Parathyroid adenoma (tissue), 2 donors: ENCODE results near the gene LRG1.
A peak's percentile ranks its signal among the peaks of the same experiment; 100 is the strongest.

Experiments
- H2AFZ ChIP-seq: fragments of 300-600 bp; sonication (generic); one replicate; pipeline ENCODE4 v1.7.0; 2017; ENCODE audit warnings: antibody characterized with exemption, mild to moderate bottlenecking
- H3K27ac ChIP-seq: fragments of 300-600 bp; sonication (generic); one replicate; pipeline ENCODE4 v1.7.0; 2017
- H3K27me3 ChIP-seq: fragments of 300-600 bp; sonication (generic); one replicate; pipeline ENCODE4 v1.7.0; 2017; ENCODE audit warnings: low read length; ENCODE audit not compliant: control insufficient read depth, insufficient read depth
- H3K36me3 ChIP-seq: fragments of 300-600 bp; sonication (generic); one replicate; pipeline ENCODE4 v1.7.0; 2017; ENCODE audit warnings: low read length; ENCODE audit not compliant: control insufficient read depth, insufficient read depth
- H3K4me1 ChIP-seq: fragments of 300-600 bp; sonication (generic); one replicate; pipeline ENCODE4 v1.7.0; 2017; ENCODE audit warnings: control low read depth
- H3K4me2 ChIP-seq: fragments of 300-600 bp; sonication (generic); one replicate; pipeline ENCODE4 v1.7.0; 2017; ENCODE audit warnings: low read length
- H3K4me3 ChIP-seq: fragments of 300-600 bp; sonication (generic); one replicate; pipeline ENCODE4 v1.7.0; 2017; ENCODE audit warnings: low read depth, low read length
- H3K79me2 ChIP-seq: fragments of 300-600 bp; sonication (generic); one replicate; pipeline ENCODE4 v1.7.0; 2017; ENCODE audit warnings: control low read depth
- H3K9ac ChIP-seq: fragments of 300-600 bp; sonication (generic); one replicate; pipeline ENCODE4 v1.7.0; 2017; ENCODE audit warnings: mild to moderate bottlenecking
- H3K9me3 ChIP-seq: fragments of 300-600 bp; sonication (generic); one replicate; pipeline ENCODE4 v1.7.0; 2017; ENCODE audit warnings: low read length; ENCODE audit not compliant: control insufficient read depth
- TF ChIP-seq, protein P1 (sequence below): fragments of 300-600 bp; sonication (generic); IDR thresholded peaks from one replicate; pipeline ENCODE4 v1.7.0; 2017; ENCODE audit warnings: antibody characterized with exemption, mild to moderate bottlenecking
- donor health status: primary hyperparathyroidism.

The LRG1 gene

DNA sequence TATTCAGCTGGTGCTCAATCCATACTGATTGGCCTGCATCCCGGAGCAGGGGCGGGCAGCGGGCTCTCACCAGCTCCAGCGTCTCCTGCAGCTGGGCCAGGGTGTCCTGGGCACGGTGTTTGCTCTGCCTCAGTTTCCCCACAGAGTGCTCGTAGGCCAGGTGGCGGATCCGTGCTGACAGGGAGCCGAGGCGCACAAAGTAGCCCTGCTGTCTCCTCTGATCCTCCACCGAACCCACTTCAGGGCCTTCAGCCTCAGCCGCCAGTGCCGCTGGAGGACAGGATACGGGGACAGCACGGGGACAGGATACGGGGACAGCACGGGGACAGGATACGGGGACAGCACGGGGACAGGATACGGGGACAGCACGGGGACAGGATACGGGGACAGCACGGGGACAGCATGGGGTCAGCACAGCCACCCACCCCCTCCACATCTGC lies 14.3 kb downstream of the LRG1 start:
- no peaks in the 10 kb centered on the region for H3K36me3 ChIP-seq
- H3K79me2 ChIP-seq, result no peaks in the 10 kb centered on the region
- no peaks in the 10 kb centered on the region for H3K9me3 ChIP-seq
- H3K4me1 ChIP-seq, result no peaks in the 10 kb centered on the region
- no peak overlapping the region for H2AFZ ChIP-seq
- no peak overlapping the region for H3K27ac ChIP-seq
- no peak overlapping the region for H3K4me2 ChIP-seq
- TF ChIP-seq, protein P1, sequence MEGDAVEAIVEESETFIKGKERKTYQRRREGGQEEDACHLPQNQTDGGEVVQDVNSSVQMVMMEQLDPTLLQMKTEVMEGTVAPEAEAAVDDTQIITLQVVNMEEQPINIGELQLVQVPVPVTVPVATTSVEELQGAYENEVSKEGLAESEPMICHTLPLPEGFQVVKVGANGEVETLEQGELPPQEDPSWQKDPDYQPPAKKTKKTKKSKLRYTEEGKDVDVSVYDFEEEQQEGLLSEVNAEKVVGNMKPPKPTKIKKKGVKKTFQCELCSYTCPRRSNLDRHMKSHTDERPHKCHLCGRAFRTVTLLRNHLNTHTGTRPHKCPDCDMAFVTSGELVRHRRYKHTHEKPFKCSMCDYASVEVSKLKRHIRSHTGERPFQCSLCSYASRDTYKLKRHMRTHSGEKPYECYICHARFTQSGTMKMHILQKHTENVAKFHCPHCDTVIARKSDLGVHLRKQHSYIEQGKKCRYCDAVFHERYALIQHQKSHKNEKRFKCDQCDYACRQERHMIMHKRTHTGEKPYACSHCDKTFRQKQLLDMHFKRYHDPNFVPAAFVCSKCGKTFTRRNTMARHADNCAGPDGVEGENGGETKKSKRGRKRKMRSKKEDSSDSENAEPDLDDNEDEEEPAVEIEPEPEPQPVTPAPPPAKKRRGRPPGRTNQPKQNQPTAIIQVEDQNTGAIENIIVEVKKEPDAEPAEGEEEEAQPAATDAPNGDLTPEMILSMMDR, result no peak
- H3K27me3 ChIP-seq, result no peaks in the 10 kb centered on the region
- no peak overlapping the region for H3K4me3 ChIP-seq
- H3K9ac ChIP-seq, result no peak overlapping the region

DNA sequence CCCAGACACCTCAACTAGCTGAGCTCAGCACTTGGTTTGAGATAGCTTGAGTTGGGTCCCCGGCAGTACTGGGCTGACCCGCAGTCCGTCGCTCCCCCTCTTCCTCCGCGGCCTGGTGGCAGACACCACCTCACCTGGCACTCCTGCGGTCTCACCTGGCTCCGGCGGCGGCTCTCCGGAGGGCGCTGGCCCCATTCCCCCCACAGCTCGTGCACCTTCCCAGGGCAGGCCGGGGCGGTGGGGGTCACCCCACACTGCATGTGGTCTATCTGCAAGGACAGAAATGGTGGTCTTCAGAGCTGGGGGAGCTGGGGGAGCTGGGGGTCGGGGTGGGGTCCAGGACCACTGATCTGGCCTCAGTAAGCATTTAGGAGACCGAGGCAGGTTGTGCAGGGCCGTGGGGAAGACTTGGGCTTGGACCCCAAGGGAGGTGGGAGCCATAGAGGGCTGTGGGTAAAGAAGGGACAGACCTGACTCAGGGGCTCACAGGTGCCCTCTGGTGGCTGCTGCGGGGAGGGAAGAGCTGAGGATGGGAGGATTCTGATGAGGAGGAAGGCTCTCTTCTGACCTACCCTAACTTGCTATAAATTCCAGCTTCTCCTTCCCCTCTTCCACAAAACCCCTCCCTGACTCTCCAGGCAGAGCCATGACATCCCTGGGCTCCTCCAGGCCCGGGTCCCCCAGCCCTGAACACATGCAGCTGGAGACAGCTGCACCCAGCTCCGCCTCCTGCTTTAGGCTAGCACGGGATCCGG lies 14.9 kb downstream of the LRG1 start:
- no peaks in the 10 kb centered on the region for H3K36me3 ChIP-seq
- H3K79me2 ChIP-seq, result no peaks in the 10 kb centered on the region
- H3K27ac ChIP-seq, result no peak overlapping the region
- no peak overlapping the region for H3K9ac ChIP-seq
- TF ChIP-seq, protein P1, result peak; percentile 50
- H3K4me2 ChIP-seq, result no peak overlapping the region
- no peaks in the 10 kb centered on the region for H3K4me1 ChIP-seq
- no peaks in the 10 kb centered on the region for H3K9me3 ChIP-seq
- no peaks in the 10 kb centered on the region for H3K27me3 ChIP-seq
- no peak overlapping the region for H3K4me3 ChIP-seq
- no peak overlapping the region for H2AFZ ChIP-seq

DNA sequence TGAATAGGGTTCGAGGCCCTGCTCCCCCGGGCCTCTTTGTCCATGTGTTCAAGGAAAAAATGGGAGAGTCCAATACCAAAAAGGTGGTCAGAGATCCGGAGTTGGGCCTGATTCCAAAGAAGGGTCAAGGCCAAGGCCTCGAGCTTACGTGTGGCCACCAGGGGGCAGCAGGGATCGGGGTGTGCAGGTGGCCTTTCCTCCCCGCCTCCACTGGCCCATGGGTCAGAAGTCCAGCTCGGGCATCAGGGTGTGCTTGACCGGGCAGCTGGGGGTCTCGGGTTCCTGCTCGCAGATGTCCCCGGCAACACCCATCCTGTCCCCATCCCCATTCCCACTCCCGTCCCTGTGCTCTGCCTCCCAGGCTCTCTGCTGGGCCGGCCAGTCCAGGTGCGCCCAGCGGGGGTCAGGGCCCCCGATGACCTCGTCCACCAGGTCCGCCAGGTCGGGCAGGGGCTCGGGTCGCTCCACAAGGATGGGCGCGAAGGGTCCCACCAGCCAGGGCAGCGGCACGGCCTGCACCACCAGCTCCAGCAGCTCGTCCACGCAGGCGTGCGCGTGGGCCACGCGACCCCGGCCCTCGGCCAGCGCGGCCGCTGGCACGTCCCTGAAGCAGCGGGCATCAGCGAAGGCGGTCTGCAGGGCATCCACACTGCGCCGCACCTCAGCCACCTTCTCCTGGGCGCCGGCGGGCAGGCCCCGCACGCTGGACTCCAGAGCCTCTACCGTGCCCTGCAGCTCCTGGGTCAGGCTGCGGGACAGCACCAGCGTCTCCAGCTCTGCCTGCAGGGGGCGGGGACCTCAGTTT lies 16.3 kb downstream of the LRG1 start:
- H3K9me3 ChIP-seq, result no peaks in the 10 kb centered on the region
- H3K9ac ChIP-seq, result no peak overlapping the region
- no peaks in the 10 kb centered on the region for H3K4me1 ChIP-seq
- no peaks in the 10 kb centered on the region for H3K36me3 ChIP-seq
- no peak overlapping the region for H3K4me3 ChIP-seq
- H2AFZ ChIP-seq, result no peak overlapping the region
- H3K27ac ChIP-seq, result no peak overlapping the region
- H3K27me3 ChIP-seq, result no peaks in the 10 kb centered on the region
- TF ChIP-seq, protein P1, result peak; percentile 42
- no peaks in the 10 kb centered on the region for H3K79me2 ChIP-seq
- H3K4me2 ChIP-seq, result no peak overlapping the region

DNA sequence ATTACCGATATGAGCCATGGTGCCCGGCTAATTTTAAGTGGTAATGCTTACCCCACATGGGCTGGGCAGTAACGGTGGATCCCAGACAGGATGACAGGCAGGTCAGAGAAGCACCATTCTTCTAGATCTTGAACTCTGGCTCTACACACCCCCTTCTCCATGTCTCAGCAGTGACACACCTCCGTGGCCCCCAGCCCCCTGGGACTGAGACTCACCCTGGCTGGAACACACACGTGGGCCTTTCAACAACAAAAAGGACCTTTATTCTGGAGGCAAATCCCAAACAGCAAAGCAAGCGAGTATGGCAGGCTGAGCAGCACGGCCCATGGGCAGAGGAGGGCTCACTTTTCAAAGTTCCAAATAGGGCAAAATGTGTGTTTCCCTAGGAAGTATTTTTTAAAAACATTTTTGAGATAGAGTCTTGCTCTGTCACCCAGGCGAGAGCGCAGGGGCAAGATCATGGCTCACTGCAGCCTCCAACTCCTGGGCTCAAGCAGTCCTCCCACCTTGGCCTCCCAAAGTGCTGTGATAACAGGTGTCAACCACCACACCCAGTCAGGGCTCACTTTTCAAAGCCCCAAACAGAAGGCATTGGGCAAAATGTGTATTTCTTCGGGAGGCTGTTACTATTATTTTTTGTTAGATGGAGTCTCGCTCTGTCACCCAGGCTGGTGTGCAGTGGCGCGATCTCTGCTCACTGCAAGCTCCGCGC lies 17.4 kb downstream of the LRG1 start:
- no peak overlapping the region for H3K4me2 ChIP-seq
- H3K79me2 ChIP-seq, result no peaks in the 10 kb centered on the region
- no peak overlapping the region for H3K4me3 ChIP-seq
- TF ChIP-seq, protein P1, result no peak
- no peak overlapping the region for H2AFZ ChIP-seq
- no peaks in the 10 kb centered on the region for H3K27me3 ChIP-seq
- no peak overlapping the region for H3K9ac ChIP-seq
- H3K36me3 ChIP-seq, result no peaks in the 10 kb centered on the region
- H3K27ac ChIP-seq, result no peak overlapping the region
- no peaks in the 10 kb centered on the region for H3K4me1 ChIP-seq
- no peaks in the 10 kb centered on the region for H3K9me3 ChIP-seq
